Measurements from ENCODE around the gene RBKS.
A peak's percentile ranks its signal among the peaks of the same experiment; 100 is the strongest.

Gene RBKS

GRCh38 chr2:27738349-27739057 lies 151.7 kb downstream of the RBKS start:
- no peaks in the 10 kb centered on the region for H3K27me3 ChIP-seq (ENCODE audit: insufficient read depth, low read depth, severe bottlenecking)
- H3K9me3 ChIP-seq (ENCODE audit: severe bottlenecking) = peaks cover 11% of the 10 kb centered on the region
- no peak overlapping the region for H3K4me3 ChIP-seq (ENCODE audit: low read depth, low read length)
- TF ChIP-seq CTCF (IDR thresholded peaks at IDR 0.05; ENCODE audit: low read depth, low read length) = no peak
- H3K36me3 ChIP-seq = no peaks in the 10 kb centered on the region
- H3K27ac ChIP-seq = no peak overlapping the region
- no peak for DNase-seq

- Histone ChIP-seq H3K9me3 (ENCODE audit: severe bottlenecking) (peaks cover 11% of the 10 kb centered on the region), H3K4me3 (ENCODE audit: low read depth, low read length) (no peak overlapping the region), H3K36me3 (no peaks in the 10 kb centered on the region), H3K27ac (no peak overlapping the region), H3K27me3 (ENCODE audit: insufficient read depth, low read depth, severe bottlenecking) (no peaks in the 10 kb centered on the region)
- DNase-seq = no peak
- no peak for TF ChIP-seq CTCF (IDR thresholded peaks at IDR 0.05; ENCODE audit: low read depth, low read length)
Observed at GRCh38 chr2:27737676-27738348, 152.4 kb downstream of the RBKS start.

GRCh38 chr2:27736890-27737204 lies 153.3 kb downstream of the RBKS start:
- H3K27me3 ChIP-seq (ENCODE audit: insufficient read depth, low read depth, severe bottlenecking) = no peaks in the 10 kb centered on the region
- DNase-seq = no peak
- TF ChIP-seq CTCF (IDR thresholded peaks at IDR 0.05; ENCODE audit: low read depth, low read length) = no peak
- no peaks in the 10 kb centered on the region for H3K36me3 ChIP-seq
- peaks cover 11% of the 10 kb centered on the region for H3K9me3 ChIP-seq (ENCODE audit: severe bottlenecking)
- H3K27ac ChIP-seq = no peak overlapping the region
- no peak overlapping the region for H3K4me3 ChIP-seq (ENCODE audit: low read depth, low read length)

GRCh38 chr2:27736031-27736889 lies 153.9 kb downstream of the RBKS start:
- no peak for DNase-seq
- no peaks in the 10 kb centered on the region for H3K36me3 ChIP-seq
- H3K27ac ChIP-seq = peak overlapping the region; percentile 38; the same call in 1 of the 2 replicates
- no peaks in the 10 kb centered on the region for H3K27me3 ChIP-seq (ENCODE audit: insufficient read depth, low read depth, severe bottlenecking)
- no peak for TF ChIP-seq CTCF (IDR thresholded peaks at IDR 0.05; ENCODE audit: low read depth, low read length)
- H3K4me3 ChIP-seq (ENCODE audit: low read depth, low read length) = peak overlapping the region; percentile 44; the same call in 1 of the 2 replicates
- H3K9me3 ChIP-seq (ENCODE audit: severe bottlenecking) = peaks cover 11% of the 10 kb centered on the region

GRCh38 chr2:27735263-27735904 lies 154.8 kb downstream of the RBKS start:
- peak; percentile 71 for DNase-seq
- H3K27ac ChIP-seq = peak overlapping the region; percentile 38

More at GRCh38 chr2:27735263-27735904, 154.8 kb downstream of the RBKS start:
- H3K36me3 ChIP-seq = no peaks in the 10 kb centered on the region
- H3K4me3 ChIP-seq (ENCODE audit: low read depth, low read length) = peak overlapping the region; percentile 44
- H3K27me3 ChIP-seq (ENCODE audit: insufficient read depth, low read depth, severe bottlenecking) = no peaks in the 10 kb centered on the region
- H3K9me3 ChIP-seq (ENCODE audit: severe bottlenecking) = peaks cover 5% of the 10 kb centered on the region
- TF ChIP-seq CTCF (IDR thresholded peaks at IDR 0.05; ENCODE audit: low read depth, low read length) = no peak

All from WERI-Rb-1 (cell line).